HUES48 (cell line): ENCODE measurements around the gene STAT4.

Source experiments
- H3K27ac ChIP-seq: one replicate; pipeline ENCODE4 v1.7.0; 2013; ENCODE audit warnings: low read depth, low read length, inconsistent platforms
- H3K27me3 ChIP-seq: 2 replicates; pipeline ENCODE4 v1.6.1; 2013; ENCODE audit warnings: mild to moderate bottlenecking, low read length; ENCODE audit not compliant: control insufficient read depth, insufficient read depth
- H3K36me3 ChIP-seq: 2 replicates; pipeline ENCODE4 v1.6.1; 2013; ENCODE audit warnings: low read length; ENCODE audit not compliant: control insufficient read depth, insufficient read depth
- H3K4me1 ChIP-seq: 2 replicates; pipeline ENCODE4 v1.6.1; 2013; ENCODE audit warnings: mild to moderate bottlenecking, low read length; ENCODE audit not compliant: control insufficient read depth, insufficient read depth
- H3K4me3 ChIP-seq: 2 replicates; pipeline ENCODE4 v1.5.1; 2013; ENCODE audit warnings: mild to moderate bottlenecking, low read depth, low read length
- H3K9ac ChIP-seq: 2 replicates; pipeline ENCODE4 v1.6.1; 2013; ENCODE audit warnings: mild to moderate bottlenecking, low read depth, low read length, moderate library complexity
- H3K9me3 ChIP-seq: 2 replicates; pipeline ENCODE4 v1.6.1; 2013; ENCODE audit warnings: low read length; ENCODE audit not compliant: control insufficient read depth, insufficient read depth

The STAT4 gene

DNA sequence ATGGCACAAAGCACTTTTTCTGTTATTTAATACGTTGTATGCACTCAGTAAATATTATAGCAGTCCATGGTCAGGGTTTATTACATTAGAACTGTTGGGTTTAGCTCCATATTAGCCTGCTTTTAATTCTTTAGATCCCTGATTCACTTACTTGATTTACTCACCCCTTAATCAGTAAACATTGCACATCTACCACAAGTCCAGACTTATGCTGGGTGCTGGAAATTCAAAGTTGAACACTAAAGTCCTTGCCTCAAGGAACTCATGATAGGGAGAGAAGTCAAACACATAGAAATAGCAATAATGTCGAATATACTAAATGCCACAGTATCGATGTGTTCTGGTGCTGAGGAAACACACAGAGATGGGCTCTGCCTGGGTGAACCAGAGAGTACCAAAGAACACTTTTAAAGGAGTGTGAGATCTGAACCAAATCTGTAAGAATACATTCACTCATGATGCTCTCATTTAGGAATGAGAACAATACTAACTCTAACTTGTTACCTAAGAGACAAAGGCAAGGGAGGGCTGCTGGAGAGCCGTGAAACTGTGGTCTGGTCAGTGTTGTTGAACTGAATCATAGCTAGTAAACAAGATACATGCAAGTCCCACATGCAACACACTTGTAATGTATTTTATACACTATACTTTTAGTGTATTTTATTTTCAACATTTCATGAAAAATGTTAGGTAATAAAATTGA, 4.9 kb downstream of the STAT4 start:
- Histone ChIP-seq H3K27ac (no peak overlapping the region), H3K9ac (no peak overlapping the region), H3K4me1 (0 out of 2 replicates have a peak, but pooled peaks cover 3% of the 10 kb centered on the region), H3K36me3 (no peaks in the 10 kb centered on the region), H3K4me3 (no peak overlapping the region), H3K27me3 (peaks cover 12% of the 10 kb centered on the region), H3K9me3 (no peaks in the 10 kb centered on the region)

DNA sequence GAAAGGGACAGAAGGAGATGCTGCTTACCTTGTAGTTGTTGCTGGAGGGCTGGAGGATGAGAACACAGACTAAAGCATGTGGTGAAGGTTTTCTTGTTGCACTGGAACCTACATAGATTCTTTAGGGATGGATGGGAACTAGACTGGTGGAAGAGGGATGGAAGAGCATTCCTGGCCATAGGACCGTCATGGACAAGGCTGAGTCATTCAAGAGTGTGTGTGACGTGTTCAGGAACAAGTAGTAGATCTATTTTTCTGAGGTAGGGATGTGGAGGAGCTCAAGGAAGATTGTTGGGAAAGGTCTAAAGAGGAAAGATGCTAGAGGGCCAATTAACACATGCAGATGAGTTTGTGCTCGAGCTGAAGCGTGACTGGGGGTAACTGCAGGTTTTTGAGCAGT, 6.6 kb downstream of the STAT4 start:
- H3K4me1 ChIP-seq = no peaks in the 10 kb centered on the region
- no peak overlapping the region for H3K27ac ChIP-seq
- no peak overlapping the region for H3K9ac ChIP-seq
- H3K27me3 ChIP-seq = no peaks in the 10 kb centered on the region
- no peak overlapping the region for H3K4me3 ChIP-seq
- no peaks in the 10 kb centered on the region for H3K36me3 ChIP-seq
- H3K9me3 ChIP-seq = no peaks in the 10 kb centered on the region

DNA sequence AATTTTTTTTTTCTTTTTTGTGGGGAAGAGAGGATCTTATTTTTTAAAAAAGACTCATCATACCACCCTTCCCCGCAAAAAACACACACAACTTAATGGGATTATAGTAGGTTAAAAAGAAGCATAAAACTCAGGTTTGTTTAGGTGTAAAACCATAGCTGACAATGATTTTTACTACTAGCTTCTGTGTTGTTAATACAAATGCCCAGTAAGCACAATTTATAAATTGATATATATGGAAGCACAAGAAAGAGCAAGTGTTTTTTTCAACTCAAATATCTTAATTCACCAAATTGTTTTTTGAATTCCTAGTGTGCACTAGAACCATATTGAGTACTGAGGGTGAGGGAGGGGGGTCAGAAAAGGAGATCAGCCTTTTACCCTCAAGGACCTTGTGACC, 7.0 kb downstream of the STAT4 start:
- Histone ChIP-seq H3K9me3 (no peaks in the 10 kb centered on the region), H3K27me3 (no peaks in the 10 kb centered on the region), H3K9ac (no peak overlapping the region), H3K4me1 (no peaks in the 10 kb centered on the region), H3K36me3 (no peaks in the 10 kb centered on the region), H3K27ac (no peak overlapping the region), H3K4me3 (no peak overlapping the region)

- Histone ChIP-seq H3K27ac (no peak overlapping the region), H3K9me3 (no peaks in the 10 kb centered on the region), H3K27me3 (no peaks in the 10 kb centered on the region), H3K4me1 (no peaks in the 10 kb centered on the region), H3K36me3 (no peaks in the 10 kb centered on the region), H3K9ac (no peak overlapping the region), H3K4me3 (no peak overlapping the region)
Observed at GRCh38 chr2:191128911-191129304, 21.9 kb downstream of the STAT4 start.

DNA sequence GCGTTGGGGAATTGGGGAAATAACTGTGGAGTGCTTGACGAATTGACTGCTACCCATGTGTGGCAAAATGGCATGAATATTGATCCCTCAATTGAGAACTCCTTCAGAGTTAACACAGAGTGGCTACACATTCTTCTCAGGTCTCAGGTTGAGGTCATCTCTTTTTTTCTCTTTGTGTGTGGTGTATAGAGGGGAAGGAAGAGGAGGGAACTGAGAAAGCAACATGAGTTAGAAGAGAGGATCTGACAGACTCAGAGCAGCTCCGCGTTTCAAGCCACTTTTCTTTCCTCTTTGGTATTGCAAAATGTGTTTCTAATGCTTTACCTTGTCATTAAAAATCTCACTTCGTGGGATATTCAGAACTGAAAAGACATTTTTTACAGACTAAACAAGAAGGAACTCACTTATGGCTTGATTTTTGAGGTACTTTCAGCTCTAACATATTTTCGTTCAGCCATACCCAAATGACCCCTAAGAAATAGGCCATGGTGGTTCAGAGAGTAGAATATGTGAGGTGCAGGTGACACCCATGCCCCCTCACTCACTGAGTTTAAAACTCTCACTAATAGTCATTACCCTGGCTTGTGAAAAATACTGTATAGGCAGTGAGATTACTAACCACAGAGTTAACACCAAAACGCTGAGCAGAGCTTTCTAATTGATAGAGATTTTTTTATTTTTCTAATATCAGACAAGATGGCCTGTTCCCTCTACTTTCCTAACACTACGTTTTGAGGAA, 22.5 kb downstream of the STAT4 start:
- Histone ChIP-seq H3K36me3 (no peaks in the 10 kb centered on the region), H3K9me3 (no peaks in the 10 kb centered on the region), H3K27me3 (no peaks in the 10 kb centered on the region), H3K4me1 (no peaks in the 10 kb centered on the region), H3K9ac (no peak overlapping the region), H3K4me3 (no peak overlapping the region), H3K27ac (no peak overlapping the region)

GRCh38 chr2:191127235-191127634, 23.6 kb downstream of the STAT4 start:
- Histone ChIP-seq H3K4me3 (no peak overlapping the region), H3K4me1 (no peaks in the 10 kb centered on the region), H3K9me3 (no peaks in the 10 kb centered on the region), H3K9ac (no peak overlapping the region), H3K27me3 (no peaks in the 10 kb centered on the region), H3K36me3 (no peaks in the 10 kb centered on the region), H3K27ac (no peak overlapping the region)

GRCh38 chr2:191126386-191127085, 24.3 kb downstream of the STAT4 start:
- H3K4me3 ChIP-seq = no peak overlapping the region
- no peaks in the 10 kb centered on the region for H3K36me3 ChIP-seq
- no peak overlapping the region for H3K27ac ChIP-seq
- no peaks in the 10 kb centered on the region for H3K27me3 ChIP-seq
- H3K9me3 ChIP-seq = no peaks in the 10 kb centered on the region
- no peaks in the 10 kb centered on the region for H3K4me1 ChIP-seq
- H3K9ac ChIP-seq = no peak overlapping the region

DNA sequence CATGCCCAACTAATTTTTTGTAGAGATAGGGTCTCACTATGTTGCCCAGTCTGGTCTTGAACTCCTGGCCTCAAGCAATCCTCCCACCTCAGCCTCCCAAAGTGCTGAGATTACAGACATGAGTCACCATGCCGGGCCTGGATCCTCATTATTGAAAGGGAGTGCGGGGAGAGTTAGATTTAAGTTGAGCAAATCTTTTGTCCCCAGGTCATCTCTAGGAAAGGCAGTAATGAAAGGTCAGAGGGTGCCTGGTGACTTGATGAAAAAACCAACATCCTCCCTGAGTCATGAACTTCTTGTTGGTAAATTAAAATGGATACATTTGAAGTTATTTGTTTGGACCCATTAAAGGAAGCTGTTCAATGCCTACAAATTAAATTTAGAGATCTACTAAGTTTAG, 25.1 kb downstream of the STAT4 start:
- Histone ChIP-seq H3K4me3 (no peak overlapping the region), H3K9me3 (no peaks in the 10 kb centered on the region), H3K27ac (no peak overlapping the region), H3K27me3 (no peaks in the 10 kb centered on the region), H3K4me1 (no peaks in the 10 kb centered on the region), H3K36me3 (no peaks in the 10 kb centered on the region), H3K9ac (no peak overlapping the region)

GRCh38 chr2:191122638-191123294, 28.0 kb downstream of the STAT4 start:
- no peaks in the 10 kb centered on the region for H3K27me3 ChIP-seq
- H3K9ac ChIP-seq = no peak overlapping the region
- H3K27ac ChIP-seq = no peak overlapping the region
- no peaks in the 10 kb centered on the region for H3K4me1 ChIP-seq
- H3K9me3 ChIP-seq = no peaks in the 10 kb centered on the region
- H3K36me3 ChIP-seq = no peaks in the 10 kb centered on the region
- no peak overlapping the region for H3K4me3 ChIP-seq

GRCh38 chr2:191117341-191117740, 33.5 kb downstream of the STAT4 start:
- Histone ChIP-seq H3K27ac (no peak overlapping the region), H3K27me3 (no peaks in the 10 kb centered on the region), H3K36me3 (no peaks in the 10 kb centered on the region), H3K4me1 (no peaks in the 10 kb centered on the region), H3K4me3 (no peak overlapping the region), H3K9me3 (no peaks in the 10 kb centered on the region), H3K9ac (no peak overlapping the region)

DNA sequence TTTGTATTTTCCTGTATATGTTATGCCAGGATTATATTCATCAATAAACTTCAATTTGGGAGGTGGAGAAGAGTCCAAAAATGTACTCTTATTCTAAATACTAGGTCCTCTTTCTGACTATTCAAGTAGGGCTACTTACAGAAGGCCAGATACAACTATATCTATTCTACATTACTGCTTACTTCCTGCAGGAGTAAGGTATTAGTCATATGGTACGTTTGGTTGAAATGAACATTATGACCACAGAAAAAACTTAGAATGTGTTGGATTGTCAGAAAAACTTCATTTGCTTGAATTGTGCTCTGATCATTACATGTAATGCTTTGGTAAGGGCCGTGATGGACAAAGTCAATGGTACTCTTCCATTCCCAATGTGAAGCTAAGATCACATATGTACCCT, 35.0 kb downstream of the STAT4 start:
- no peaks in the 10 kb centered on the region for H3K4me1 ChIP-seq
- H3K9me3 ChIP-seq = no peaks in the 10 kb centered on the region
- H3K36me3 ChIP-seq = no peaks in the 10 kb centered on the region
- H3K27me3 ChIP-seq = no peaks in the 10 kb centered on the region
- H3K9ac ChIP-seq = no peak overlapping the region
- no peak overlapping the region for H3K27ac ChIP-seq
- H3K4me3 ChIP-seq = no peak overlapping the region
